Endothelial cell of umbilical vein (primary cell): Measurements from ENCODE around the gene OR10D3. TPM values are rescaled to one million over a fixed set of nuclear protein-coding genes. Genes with fewer than 3 reads are reported as not detected.
A peak's percentile ranks its signal among the peaks of the same experiment; 100 is the strongest.

Source experiments
- BruUV-seq: library from RNA; stranded (reverse); fragments of 400-500 nt; replicated peaks from 2 replicates; lab custom pipeline; 2021; lab: Mats Ljungman, UMichigan
- CTCF ChIA-PET: fragments of 300-600, 350-600 bp; sonication (Branson Sonifier 250); formaldehyde crosslinking; loops from one replicate; lab custom pipeline; 2021; ENCODE audit warnings: antibody characterized with exemption, inconsistent platforms; lab: Charles Lee
- POLR2A ChIA-PET: fragments of 300-600, 350-600 bp; sonication (Branson Sonifier 250); formaldehyde crosslinking; loops from one replicate; lab custom pipeline; 2021; ENCODE audit warnings: antibody characterized with exemption, inconsistent platforms; lab: Charles Lee
- DNase-seq: peaks from one replicate; pipeline ENCODE4 v3.0.0-alpha.2; 2011; ENCODE audit warnings: low read depth, low spot score
- FAIRE-seq: peaks from 2 replicates; lab custom pipeline; 2011; peaks lifted over from hg19 to GRCh38; lab: Jason Lieb, UNC
- H2AFZ ChIP-seq: 2 replicates; pipeline ENCODE4 v1.6.0; 2012; ENCODE audit warnings: low read depth, low read length, control low read depth, inconsistent platforms
- H3K27ac ChIP-seq: 2 replicates; pipeline ENCODE4 v1.5.1; 2011; ENCODE audit warnings: low read depth, mild to moderate bottlenecking, control low read depth, low read length, moderate library complexity; ENCODE audit not compliant: insufficient read depth
- H3K27me3 ChIP-seq, 2 experiments: 2 replicates each; pipeline versions ENCODE4 v1.6.0 to v1.6.1; 2011; ENCODE audit warnings: low read length in 2 of 2, mixed read lengths in 1 of 2; ENCODE audit not compliant: control insufficient read depth in 2 of 2, insufficient read depth in 2 of 2
- H3K36me3 ChIP-seq, 2 experiments: 2 replicates in 1 of 2; 3 replicates in 1 of 2; pipeline ENCODE4 v1.5.1; 2011; ENCODE audit warnings: low read length in 2 of 2, mild to moderate bottlenecking in 1 of 2, moderate library complexity in 1 of 2; ENCODE audit not compliant: control insufficient read depth in 2 of 2, insufficient read depth in 2 of 2; ENCODE audit errors: extremely low read depth in 1 of 2
- H3K4me1 ChIP-seq: 3 replicates; pipeline ENCODE4 v1.5.1; 2011; ENCODE audit warnings: mild to moderate bottlenecking, low read length; ENCODE audit not compliant: control insufficient read depth, insufficient read depth; ENCODE audit errors: extremely low read depth
- H3K4me2 ChIP-seq: 2 replicates; pipeline ENCODE4 v1.6.1; 2011; ENCODE audit warnings: low read length, control low read depth, mixed read lengths; ENCODE audit not compliant: insufficient read depth
- H3K4me3 ChIP-seq, 3 experiments: fragments of 200-600 bp in 1 of 3; sonication (generic), shearing (Covaris generic) in 1 of 3; replicated peaks in 1 of 3; 2 replicates each; pipeline ENCODE4 v1.5.1; 2011 to 2016; ENCODE audit warnings: control low read depth in 3 of 3, low read length in 3 of 3, mild to moderate bottlenecking in 2 of 3, inconsistent platforms in 1 of 3, low read depth in 1 of 3, moderate library complexity in 1 of 3; ENCODE audit not compliant: insufficient read depth in 1 of 3
- H3K79me2 ChIP-seq: 2 replicates; pipeline ENCODE4 v1.6.0; 2012; ENCODE audit warnings: low read length, inconsistent platforms; ENCODE audit not compliant: control insufficient read depth, insufficient read depth
- H3K9ac ChIP-seq: replicated peaks from 2 replicates; pipeline ENCODE3; 2011; ENCODE audit warnings: low read length, control low read depth; ENCODE audit not compliant: insufficient read depth; ENCODE audit errors: extremely low read depth
- H3K9me1 ChIP-seq: replicated peaks from 3 replicates; pipeline ENCODE4 v1.6.0; 2011; ENCODE audit warnings: mild to moderate bottlenecking, low read length; ENCODE audit not compliant: control insufficient read depth, insufficient read depth; ENCODE audit errors: extremely low read depth
- H3K9me3 ChIP-seq: replicated peaks from 2 replicates; pipeline ENCODE4 v1.5.1; 2012; ENCODE audit warnings: low read length, inconsistent platforms; ENCODE audit not compliant: control insufficient read depth, insufficient read depth
- H4K20me1 ChIP-seq: replicated peaks from 2 replicates; pipeline ENCODE3; 2011; ENCODE audit warnings: mild to moderate bottlenecking, low read length; ENCODE audit not compliant: control insufficient read depth, insufficient read depth; ENCODE audit errors: extremely low read depth
- CTCF ChIP-seq, 2 donors: IDR thresholded peaks; 1 replicate in 1 of 2; 2 replicates in 1 of 2; pipeline ENCODE4 v1.5.1; 2011; ENCODE audit warnings: low read length in 2 of 2, mild to moderate bottlenecking in 2 of 2, moderate library complexity in 2 of 2, control low read depth in 1 of 2, inconsistent platforms in 1 of 2, low read depth in 1 of 2; ENCODE audit not compliant: insufficient read depth in 1 of 2; ENCODE audit errors: extremely low read depth in 1 of 2
- EZH2 ChIP-seq: IDR thresholded peaks from 2 replicates; pipeline ENCODE4 v1.6.1; 2012; ENCODE audit warnings: borderline replicate concordance, low read depth, mild to moderate bottlenecking, moderate library complexity, low read length, inconsistent platforms; ENCODE audit not compliant: severe bottlenecking
- FOS ChIP-seq: IDR thresholded peaks from 2 replicates; pipeline ENCODE4 v1.6.1; 2011; ENCODE audit warnings: mild to moderate bottlenecking, low read length, moderate library complexity, borderline replicate concordance; ENCODE audit not compliant: insufficient read depth
- GATA2 ChIP-seq: IDR thresholded peaks from 2 replicates; pipeline ENCODE4 v1.7.0; 2011; ENCODE audit warnings: low read depth, mild to moderate bottlenecking, moderate library complexity, mixed read lengths, low read length; ENCODE audit not compliant: insufficient read length, insufficient read depth
- JUN ChIP-seq: IDR thresholded peaks from 2 replicates; pipeline ENCODE4 v1.6.1; 2011; ENCODE audit warnings: borderline replicate concordance, low read depth; ENCODE audit not compliant: insufficient read length, insufficient read depth
- MAX ChIP-seq: IDR thresholded peaks from 2 replicates; pipeline ENCODE4 v1.6.1; 2011; ENCODE audit not compliant: insufficient read depth, insufficient read length
- MYC ChIP-seq: IDR thresholded peaks from one replicate; pipeline ENCODE4 v1.6.1; 2011; ENCODE audit warnings: mild to moderate bottlenecking, low read depth, low read length
- POLR2A ChIP-seq: IDR thresholded peaks from 2 replicates; pipeline ENCODE4 v1.6.1; 2012; ENCODE audit warnings: low read depth, mild to moderate bottlenecking, control low read depth, low read length
- POLR2AphosphoS5 ChIP-seq: IDR thresholded peaks from 2 replicates; pipeline ENCODE4 v1.6.1; 2012; ENCODE audit warnings: low read depth, mild to moderate bottlenecking, control low read depth, low read length, moderate library complexity; ENCODE audit not compliant: insufficient read depth
- dilution Hi-C: fragments of 300-500 bp; cut with MboI; formaldehyde crosslinking; loops from one replicate; pipeline ENCODE4 v1.15.0; 2019; ENCODE audit warnings: low sequenced_read_pairs; ENCODE audit not compliant: extremely low pct_ligation_motif_present
- intact Hi-C: fragments of 100-400 bp; cut with micrococcal nuclease; formaldehyde crosslinking; loops from one replicate; pipeline ENCODE4 v1.10.0; 2022
- polyA plus RNA-seq, 4 experiments: library from polyadenylated mRNA; depleted of rRNA in 3 of 4; stranded (reverse) in 3 of 4; unstranded in 1 of 4; fragments of >200 nt; gene quantifications; 2 replicates each; pipeline versions ENCODE4 v1.2.1 to v1.2.3, GENCODE V29; 2011 to 2012; ENCODE audit warnings: missing spikeins in 1 of 4
- total RNA-seq: library from RNA; stranded (reverse); gene quantifications from 2 replicates; pipeline ENCODE4 v1.2.3, GENCODE V29; 2021

OR10D3 gene
- total and polyA plus RNA-seq, 2 donors (not counting 3 experiments of a cell fraction or from before 2014, with no cell fraction given), result not detected

GRCh38 chr11:124179310-124179709, 3.8 kb upstream of the OR10D3 start:
- no peaks in the 10 kb centered on the region for H4K20me1 ChIP-seq
- dilution Hi-C loops (no loop called here), intact Hi-C loops (loop anchor here (5.0 kb wide), 1 partner anchor 437 kb away; the partner anchor contains the start of gene ZNF202)
- BruUV-seq, result no TSS peak
- no peak overlapping the region for H2AFZ ChIP-seq
- H3K4me3 ChIP-seq, result no peak overlapping the region
- peaks cover 2% of the 10 kb centered on the region for H3K9me1 ChIP-seq
- H3K9me3 ChIP-seq, result no peaks in the 10 kb centered on the region
- peak overlapping the region; percentile 9 for H3K9ac ChIP-seq
- CTCF ChIA-PET, result interaction anchor here (1.0 to 1.3 kb wide), 3 partner anchors 11 to 110 kb away, joined by 3 to 4 read pairs (median 3); no protein-coding TSS in a partner anchor
- DNase-seq (no peak), FAIRE-seq (no peak)
- no peak overlapping the region for H3K27ac ChIP-seq
- POLR2A ChIA-PET, result no interaction called here
- no peak overlapping the region for H3K4me2 ChIP-seq
- no peaks in the 10 kb centered on the region for H3K79me2 ChIP-seq
- no peaks in the 10 kb centered on the region for H3K27me3 ChIP-seq
- H3K36me3 ChIP-seq, result no peaks in the 10 kb centered on the region
- TF ChIP-seq MAX, result no peak
- TF ChIP-seq JUN, result no peak
- TF ChIP-seq MYC, result no peak
- TF ChIP-seq EZH2, result no peak
- no peak for TF ChIP-seq POLR2A
- TF ChIP-seq CTCF (IDR thresholded peaks at IDR 0.05; ENCODE audit: extremely low read depth in 1 of 2, insufficient read depth in 1 of 2, low read depth in 1 of 2, low read length in 2 of 2), result no peak
- no peak for TF ChIP-seq FOS
- TF ChIP-seq POLR2AphosphoS5, result no peak
- TF ChIP-seq GATA2, result no peak
- H3K4me1 ChIP-seq, result peaks cover under 1% of the 10 kb centered on the region
